GM12892 (cell line): ENCODE results near the gene ATP1A3.

ENCODE experiments used
- POLR2A ChIP-seq: IDR thresholded peaks from 2 replicates; pipeline ENCODE4 v1.6.1; 2011; ENCODE audit warnings: low read depth, low read length, control low read depth
- POLR2AphosphoS5 ChIP-seq: IDR thresholded peaks from 2 replicates; pipeline ENCODE4 v1.6.1; 2011; ENCODE audit warnings: low read depth, low read length, control low read depth
- TAF1 ChIP-seq: IDR thresholded peaks from 2 replicates; pipeline ENCODE4 v1.6.1; 2011; ENCODE audit warnings: low read depth, mild to moderate bottlenecking, control low read depth, low read length, borderline replicate concordance

DNA sequence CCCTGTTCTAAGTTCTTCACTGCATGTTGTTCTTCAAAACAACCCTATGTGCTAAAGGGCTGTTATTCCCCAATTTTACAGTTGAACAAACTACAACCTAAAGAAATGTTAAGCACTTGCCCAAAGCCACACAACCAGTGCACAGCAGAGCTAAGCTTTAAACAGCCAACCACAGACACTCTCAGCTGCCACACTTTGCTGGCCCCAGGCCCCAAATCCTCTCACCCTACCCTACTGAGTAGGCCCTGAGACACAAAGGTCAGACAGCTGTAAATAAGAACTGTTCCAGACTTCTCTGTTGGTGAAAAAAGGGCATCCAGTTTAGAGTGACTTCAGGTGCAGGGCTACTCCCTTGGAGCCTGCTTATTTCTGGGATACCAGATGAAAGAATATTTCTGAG, 46.0 kb upstream of the ATP1A3 start:
- TF ChIP-seq POLR2AphosphoS5 (no peak), POLR2A (no peak), TAF1 (no peak)
